Lung (tissue), 12 donors: ENCODE data around the gene CRTC1. TPM values are rescaled to one million over a fixed set of nuclear protein-coding genes. Genes with fewer than 3 reads are reported as not detected.

Source experiments
- ATAC-seq: fragments of 200-7000 bp; cut with Tn5 transposase; one replicate; pipeline ENCODE4 v1.9.1; 2020; ENCODE audit warnings: moderate number of reproducible peaks; ENCODE audit not compliant: insufficient read depth, low FRiP score
- DNase-seq, 3 donors: peaks; one replicate each; pipeline ENCODE4 v3.0.0-alpha.2; 2013 to 2017
- H3K27ac ChIP-seq, 2 donors: one replicate each; pipeline ENCODE4 v1.5.1; 2013; ENCODE audit warnings: mild to moderate bottlenecking in 2 of 2, moderate library complexity in 2 of 2, control low read depth in 1 of 2, inconsistent platforms in 1 of 2, low read depth in 1 of 2, low read length in 1 of 2
- H3K27me3 ChIP-seq, 3 donors: one replicate each; pipeline ENCODE4 v1.5.1; 2013; ENCODE audit warnings: low read length in 2 of 3; ENCODE audit not compliant: control insufficient read depth in 3 of 3, insufficient read depth in 3 of 3
- H3K36me3 ChIP-seq, 4 donors: one replicate each; pipeline ENCODE4 v1.5.1; 2013; ENCODE audit warnings: low read length in 4 of 4, mild to moderate bottlenecking in 1 of 4, moderate library complexity in 1 of 4; ENCODE audit not compliant: control insufficient read depth in 4 of 4, insufficient read depth in 4 of 4
- H3K4me1 ChIP-seq, 5 donors: one replicate each; pipeline ENCODE4 v1.5.1; 2013; ENCODE audit warnings: low read length in 5 of 5, mild to moderate bottlenecking in 2 of 5, moderate library complexity in 1 of 5; ENCODE audit not compliant: control insufficient read depth in 5 of 5, insufficient read depth in 5 of 5
- H3K4me3 ChIP-seq: one replicate; pipeline ENCODE4 v1.5.1; 2013; ENCODE audit warnings: mild to moderate bottlenecking, control low read depth, moderate library complexity
- H3K9ac ChIP-seq, 2 donors: one replicate each; pipeline ENCODE4 v1.5.1; 2013; ENCODE audit warnings: low read length in 2 of 2, control low read depth in 1 of 2; ENCODE audit not compliant: insufficient read depth in 1 of 2
- H3K9me3 ChIP-seq, 4 donors: one replicate each; pipeline ENCODE4 v1.5.1; 2013; ENCODE audit warnings: low read length in 3 of 4, mild to moderate bottlenecking in 1 of 4, moderate library complexity in 1 of 4; ENCODE audit not compliant: control insufficient read depth in 4 of 4, insufficient read depth in 3 of 4
- WGBS, 2 donors: extraction: QIAGEN DNeasy Blood & Tissue Kit; methylation state at CpG; one replicate each; pipeline ENCODE4 v1.1.7; 2013; 5-methylcytosine and 5-hydroxymethylcytosine counted together
- polyA plus RNA-seq, 2 donors: library from polyadenylated mRNA; stranded (reverse); fragments of 200-250 nt; gene quantifications; one replicate each; pipeline ENCODE4 v1.2.1, GENCODE V29; 2013
- total RNA-seq, 2 donors: library from RNA; depleted of rRNA in 1 of 2; stranded (reverse); fragments of >200 nt in 1 of 2; gene quantifications; one replicate each; pipeline ENCODE4 v1.2.1, GENCODE V29; 2014 to 2021
- TF ChIP-seq, protein P1 (sequence below): IDR thresholded peaks from 2 replicates; pipeline ENCODE4 v1.5.1; 2012; ENCODE audit warnings: mild to moderate bottlenecking; ENCODE audit errors: control extremely low read depth, extremely low read depth
- donor health status: control.
- donor health status: control.
- donor health status: Bipolar disorder and iron deficiency.
- donor health status: healthy.
- donor health status: DM: yes; HTN: yes; CAD: no.

CRTC1 gene
- total and polyA plus RNA-seq, 4 donors = 4.2 to 16.0 (median 7.3) TPM

DNA sequence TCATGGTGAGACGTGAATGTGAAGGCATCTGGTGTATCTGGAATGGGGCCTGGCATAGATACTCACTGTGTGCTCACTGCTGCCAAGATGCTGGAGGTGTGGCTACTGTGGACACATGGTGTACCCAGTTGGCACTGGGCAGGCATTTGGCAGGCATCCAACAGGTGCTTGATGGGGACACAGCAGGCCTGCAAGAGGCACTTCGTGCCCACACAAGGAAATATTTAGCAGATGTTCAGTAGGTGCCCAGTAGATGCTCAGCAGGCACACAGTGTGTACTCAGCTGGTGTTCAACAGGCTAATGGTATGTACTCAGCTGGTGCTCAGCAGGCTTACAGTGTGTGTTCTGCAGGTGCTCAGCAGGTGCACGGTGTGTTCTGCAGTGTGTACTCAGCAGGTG is 14.2 kb downstream of the CRTC1 start:
- ATAC-seq (no peak), DNase-seq (no peak)
- H3K9ac ChIP-seq = no peak overlapping the region
- no peaks in the 10 kb centered on the region for H3K36me3 ChIP-seq
- WGBS, 2 donors = 71 to 82% methylated on average over 3 of the region's 3 CpGs
- no peaks in the 10 kb centered on the region for H3K9me3 ChIP-seq
- no peak overlapping the region for H3K27ac ChIP-seq
- TF ChIP-seq, protein P1, sequence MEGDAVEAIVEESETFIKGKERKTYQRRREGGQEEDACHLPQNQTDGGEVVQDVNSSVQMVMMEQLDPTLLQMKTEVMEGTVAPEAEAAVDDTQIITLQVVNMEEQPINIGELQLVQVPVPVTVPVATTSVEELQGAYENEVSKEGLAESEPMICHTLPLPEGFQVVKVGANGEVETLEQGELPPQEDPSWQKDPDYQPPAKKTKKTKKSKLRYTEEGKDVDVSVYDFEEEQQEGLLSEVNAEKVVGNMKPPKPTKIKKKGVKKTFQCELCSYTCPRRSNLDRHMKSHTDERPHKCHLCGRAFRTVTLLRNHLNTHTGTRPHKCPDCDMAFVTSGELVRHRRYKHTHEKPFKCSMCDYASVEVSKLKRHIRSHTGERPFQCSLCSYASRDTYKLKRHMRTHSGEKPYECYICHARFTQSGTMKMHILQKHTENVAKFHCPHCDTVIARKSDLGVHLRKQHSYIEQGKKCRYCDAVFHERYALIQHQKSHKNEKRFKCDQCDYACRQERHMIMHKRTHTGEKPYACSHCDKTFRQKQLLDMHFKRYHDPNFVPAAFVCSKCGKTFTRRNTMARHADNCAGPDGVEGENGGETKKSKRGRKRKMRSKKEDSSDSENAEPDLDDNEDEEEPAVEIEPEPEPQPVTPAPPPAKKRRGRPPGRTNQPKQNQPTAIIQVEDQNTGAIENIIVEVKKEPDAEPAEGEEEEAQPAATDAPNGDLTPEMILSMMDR = no peak
- H3K27me3 ChIP-seq = no peaks in the 10 kb centered on the region
- H3K4me3 ChIP-seq = no peak overlapping the region
- peaks cover 0 to 13% (median 3%) of the 10 kb centered on the region in 5 donors for H3K4me1 ChIP-seq

DNA sequence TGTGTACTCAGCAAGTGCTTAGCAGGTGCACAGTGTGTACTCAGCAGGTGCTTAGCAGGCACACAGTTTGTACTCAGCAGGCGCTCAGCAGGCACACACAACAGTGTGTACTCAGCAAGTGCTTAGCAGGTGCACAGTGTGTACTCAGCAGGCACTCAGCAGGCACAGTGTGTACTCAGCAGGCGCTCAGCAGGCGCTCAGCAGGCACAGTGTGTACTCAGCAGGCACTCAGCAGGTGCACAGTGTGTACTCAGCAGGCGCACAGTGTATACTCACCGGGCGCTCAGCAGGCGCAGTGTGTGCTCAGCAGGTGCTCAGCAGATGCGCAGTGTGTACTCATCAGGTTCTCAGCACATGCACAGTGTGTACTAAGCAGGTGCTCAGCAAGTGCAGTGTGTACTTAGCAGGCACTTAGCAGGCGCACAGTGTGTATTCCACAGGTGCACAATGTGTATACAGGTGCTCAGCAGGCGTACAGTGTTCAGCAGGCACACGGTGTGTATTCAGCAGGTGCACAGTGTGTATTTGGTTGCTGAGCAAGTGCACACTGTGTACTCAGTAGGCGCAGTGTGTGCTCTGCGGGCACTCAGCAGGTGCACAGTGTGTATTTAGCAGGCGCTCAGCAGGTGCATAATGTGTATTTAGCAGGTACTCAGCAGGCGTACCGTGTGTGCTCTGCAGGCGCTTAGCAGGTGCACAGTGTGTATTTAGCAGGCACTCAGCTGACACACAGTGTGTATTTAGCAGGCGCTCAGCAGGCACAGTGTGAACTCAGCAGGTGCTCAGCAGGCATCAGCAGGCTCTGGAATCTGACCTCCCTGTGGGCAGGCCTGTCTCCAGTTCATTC is 15.1 kb downstream of the CRTC1 start:
- no peak for DNase-seq
- no peaks in the 10 kb centered on the region for H3K9me3 ChIP-seq
- ATAC-seq = no peak
- no peak overlapping the region for H3K9ac ChIP-seq
- H3K36me3 ChIP-seq = no peaks in the 10 kb centered on the region
- TF ChIP-seq, protein P1 = no peak
- 90 to 94% methylated on average over 18 of the region's 18 CpGs for WGBS, 2 donors
- H3K4me1 ChIP-seq = peaks cover 0 to 13% (median 3%) of the 10 kb centered on the region in 5 donors
- no peak overlapping the region for H3K27ac ChIP-seq
- H3K27me3 ChIP-seq = no peaks in the 10 kb centered on the region
- H3K4me3 ChIP-seq = no peak overlapping the region

DNA sequence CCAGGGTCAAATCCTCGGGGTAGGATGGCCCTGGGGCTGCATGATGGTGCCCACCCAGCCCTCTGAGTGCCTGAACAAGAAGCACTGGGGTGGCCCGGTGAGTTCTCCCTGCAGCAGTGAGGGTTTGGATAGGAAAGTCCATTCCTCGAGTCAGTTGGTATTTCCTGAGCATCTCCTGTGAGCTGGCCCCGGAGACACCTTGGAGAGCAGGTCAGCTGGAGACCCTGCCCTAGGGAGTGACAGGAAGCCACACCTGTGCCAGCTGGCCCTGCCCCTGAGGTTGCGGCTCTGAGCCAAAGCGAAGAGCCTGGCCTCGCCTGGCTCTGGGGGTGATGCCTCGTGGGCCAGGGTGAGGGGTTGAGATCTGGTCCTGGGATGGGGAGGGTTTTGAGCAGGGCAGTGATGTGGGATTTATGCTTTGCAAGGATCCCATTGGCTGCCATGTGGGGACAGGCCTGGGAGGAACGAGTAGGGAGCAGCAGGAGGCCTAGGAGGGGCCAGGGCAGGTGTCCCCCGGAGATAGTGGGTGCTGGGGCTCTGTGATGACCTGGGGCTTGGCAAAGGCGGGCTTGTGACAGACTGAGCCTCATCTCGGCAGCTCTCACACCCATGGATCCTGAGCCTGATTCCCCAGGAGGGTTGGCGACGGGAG is 16.0 kb downstream of the CRTC1 start:
- no peak for ATAC-seq
- DNase-seq = no peak
- Histone ChIP-seq H3K27me3 (no peaks in the 10 kb centered on the region), H3K9me3 (no peaks in the 10 kb centered on the region), H3K4me3 (no peak overlapping the region), H3K27ac (no peak overlapping the region), H3K9ac (no peak overlapping the region), H3K4me1 (peaks cover 0 to 13% (median 3%) of the 10 kb centered on the region in 5 donors), H3K36me3 (no peaks in the 10 kb centered on the region)
- WGBS, 2 donors = 63 to 66% methylated on average over 14 of the region's 14 CpGs
- TF ChIP-seq, protein P1 = no peak
